Smooth muscle cell (in vitro differentiated cells): Measurements from ENCODE around the gene KLHL2. TPM values are rescaled to one million over a fixed set of nuclear protein-coding genes. Genes with fewer than 3 reads are reported as not detected.

Experiments used
- DNase-seq: peaks from one replicate; lab custom pipeline; 2025; ENCODE audit not compliant: unreplicated experiment; lab: John Stamatoyannopoulos, UW
- H2AFZ ChIP-seq: fragments of 200-600 bp; sonication (generic); 2 replicates; pipeline ENCODE4 v1.6.0; 2016; ENCODE audit warnings: antibody characterized with exemption, low read depth, mild to moderate bottlenecking
- H3F3A ChIP-seq: fragments of 200-600 bp; sonication (generic); 2 replicates; pipeline ENCODE4 v1.6.0; 2017; ENCODE audit warnings: antibody characterized with exemption, low read depth
- H3K27ac ChIP-seq: fragments of 200-600 bp; sonication (generic); 2 replicates; pipeline ENCODE4 v1.5.1; 2016; ENCODE audit warnings: low read depth, mild to moderate bottlenecking
- H3K27me3 ChIP-seq: fragments of 200-600 bp; sonication (generic); 2 replicates; pipeline ENCODE4 v1.6.1; 2016; ENCODE audit warnings: low read depth, mild to moderate bottlenecking
- H3K36me3 ChIP-seq: fragments of 200-600 bp; sonication (generic); 2 replicates; pipeline ENCODE4 v1.5.1; 2016; ENCODE audit warnings: low read depth
- H3K4me1 ChIP-seq: fragments of 200-600 bp; sonication (generic); 2 replicates; pipeline ENCODE4 v1.5.1; 2016; ENCODE audit warnings: low read depth
- H3K4me2 ChIP-seq: fragments of 200-600 bp; sonication (generic); 2 replicates; pipeline ENCODE4 v1.6.0; 2016; ENCODE audit warnings: mild to moderate bottlenecking
- H3K4me3 ChIP-seq: fragments of 200-600 bp; sonication (generic); 2 replicates; pipeline ENCODE4 v1.5.1; 2016; ENCODE audit warnings: mild to moderate bottlenecking
- H3K79me2 ChIP-seq: fragments of 200-600 bp; sonication (generic); 2 replicates; pipeline ENCODE4 v1.6.0; 2016; ENCODE audit warnings: low read depth, mild to moderate bottlenecking
- H3K9ac ChIP-seq: fragments of 200-600 bp; sonication (generic); 2 replicates; pipeline ENCODE4 v1.6.0; 2016; ENCODE audit warnings: low read depth
- H3K9me3 ChIP-seq: fragments of 200-600 bp; sonication (generic); replicated peaks from 2 replicates; pipeline ENCODE4 v1.5.1; 2016; ENCODE audit warnings: low read depth
- H4K20me1 ChIP-seq: fragments of 200-600 bp; sonication (generic); 2 replicates; pipeline ENCODE4 v1.6.0; 2016; ENCODE audit warnings: low read depth
- WGBS: methylation state at CpG from one replicate; pipeline ENCODE4 v1.1.7; 2016; ENCODE audit warnings: low lambda C conversion rate; 5-methylcytosine and 5-hydroxymethylcytosine counted together
- polyA plus RNA-seq: library from polyadenylated mRNA; unstranded; fragments of >200 nt; fragmentation: Nextera tagmentation; extraction: Ambion mirVana; gene quantifications from 2 replicates; pipeline ENCODE4 v1.2.1, GENCODE V29; 2016
- small RNA-seq: library from RNA; depleted of rRNA; stranded (forward); fragments of <200 nt; gene quantifications from one replicate; pipeline ENCODE3, GENCODE V24; 2014
- total RNA-seq: library from RNA; depleted of rRNA; stranded (reverse); fragments of >200 nt; gene quantifications from 2 replicates; pipeline ENCODE4 v1.2.3, GENCODE V29; 2014
- TF ChIP-seq, protein P1 (sequence below): fragments of 200-600 bp; sonication (generic); IDR thresholded peaks from 2 replicates; pipeline ENCODE4 v1.5.1; 2017; ENCODE audit warnings: borderline replicate concordance, mild to moderate bottlenecking, antibody characterized with exemption; ENCODE audit not compliant: insufficient read depth, poor library complexity, severe bottlenecking

KLHL2 gene
- total and polyA plus RNA-seq, 2 experiments from 2014 or later: 2.6 to 18.6 TPM

DNA sequence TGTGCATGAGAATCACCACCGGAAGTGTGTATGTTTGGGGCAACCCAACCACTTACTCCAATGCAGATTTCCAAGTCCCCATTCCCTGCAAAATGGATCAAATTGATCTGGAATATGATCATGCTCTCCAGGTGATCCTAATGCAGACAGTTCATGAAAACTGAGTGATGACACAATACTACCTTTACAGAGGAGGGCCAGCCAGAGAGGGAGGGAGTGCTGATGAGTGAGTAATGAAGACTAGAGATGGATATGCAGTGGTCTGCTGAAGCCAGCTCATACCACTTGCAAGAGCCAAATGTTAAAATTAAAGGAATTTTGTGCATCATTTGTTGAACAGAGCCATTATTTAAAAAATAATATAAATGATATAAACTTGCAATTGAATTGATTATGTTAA is 161.2 kb downstream of the KLHL2 start:
- Histone ChIP-seq H3F3A (no peaks in the 10 kb centered on the region), H3K4me1 (no peaks in the 10 kb centered on the region), H3K36me3 (no peaks in the 10 kb centered on the region), H3K79me2 (no peaks in the 10 kb centered on the region), H3K27me3 (no peaks in the 10 kb centered on the region), H4K20me1 (no peaks in the 10 kb centered on the region), H3K9ac (no peak overlapping the region), H3K9me3 (no peaks in the 10 kb centered on the region), H3K4me2 (no peak overlapping the region), H3K4me3 (no peak overlapping the region), H3K27ac (no peak overlapping the region), H2AFZ (no peak overlapping the region)
- no peak for DNase-seq
- WGBS: 91% methylated on average over 1 of the region's 1 CpG
- TF ChIP-seq, protein P1, sequence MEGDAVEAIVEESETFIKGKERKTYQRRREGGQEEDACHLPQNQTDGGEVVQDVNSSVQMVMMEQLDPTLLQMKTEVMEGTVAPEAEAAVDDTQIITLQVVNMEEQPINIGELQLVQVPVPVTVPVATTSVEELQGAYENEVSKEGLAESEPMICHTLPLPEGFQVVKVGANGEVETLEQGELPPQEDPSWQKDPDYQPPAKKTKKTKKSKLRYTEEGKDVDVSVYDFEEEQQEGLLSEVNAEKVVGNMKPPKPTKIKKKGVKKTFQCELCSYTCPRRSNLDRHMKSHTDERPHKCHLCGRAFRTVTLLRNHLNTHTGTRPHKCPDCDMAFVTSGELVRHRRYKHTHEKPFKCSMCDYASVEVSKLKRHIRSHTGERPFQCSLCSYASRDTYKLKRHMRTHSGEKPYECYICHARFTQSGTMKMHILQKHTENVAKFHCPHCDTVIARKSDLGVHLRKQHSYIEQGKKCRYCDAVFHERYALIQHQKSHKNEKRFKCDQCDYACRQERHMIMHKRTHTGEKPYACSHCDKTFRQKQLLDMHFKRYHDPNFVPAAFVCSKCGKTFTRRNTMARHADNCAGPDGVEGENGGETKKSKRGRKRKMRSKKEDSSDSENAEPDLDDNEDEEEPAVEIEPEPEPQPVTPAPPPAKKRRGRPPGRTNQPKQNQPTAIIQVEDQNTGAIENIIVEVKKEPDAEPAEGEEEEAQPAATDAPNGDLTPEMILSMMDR: no peak

DNA sequence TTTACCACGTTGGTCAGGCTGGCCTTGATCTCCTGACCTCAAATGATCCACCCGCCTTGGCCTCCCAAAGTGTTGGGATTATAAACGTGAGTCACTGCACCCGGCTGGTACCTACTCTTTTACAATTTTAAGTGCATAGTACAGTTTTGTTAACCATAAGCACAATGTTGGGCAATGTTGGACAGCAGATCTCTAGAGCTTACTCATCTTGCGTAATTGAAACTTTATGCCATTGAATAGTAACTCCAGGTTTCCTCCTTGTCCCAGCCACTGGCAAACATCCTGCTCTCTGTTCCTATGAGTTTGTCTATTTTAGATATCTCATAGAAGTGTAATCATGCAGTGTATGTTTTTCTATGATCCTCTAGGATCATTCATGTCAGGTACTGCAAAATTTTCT is 162.2 kb downstream of the KLHL2 start:
- no peak for DNase-seq

DNA sequence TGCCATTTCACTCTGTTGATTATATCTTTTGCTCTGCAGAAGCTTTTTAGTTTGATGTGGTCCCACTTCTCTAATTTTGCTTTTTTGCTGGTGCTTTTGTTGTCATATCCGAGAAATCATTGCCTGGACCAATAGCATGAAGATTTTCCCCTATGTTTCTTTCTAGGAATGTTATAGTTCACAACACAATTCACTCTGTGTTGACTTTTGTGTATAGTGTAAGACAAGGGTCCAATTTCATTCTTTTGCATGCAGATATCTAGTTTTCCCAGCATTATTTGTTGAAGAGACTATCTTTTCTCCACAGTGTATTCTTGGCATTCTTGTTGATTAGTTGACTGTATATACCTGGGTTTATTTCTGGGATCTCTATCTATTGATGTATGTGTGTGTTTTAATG is 163.2 kb downstream of the KLHL2 start:
- H3K27me3 ChIP-seq: no peaks in the 10 kb centered on the region
- no peak overlapping the region for H3K4me3 ChIP-seq
- no peak overlapping the region for H3K4me2 ChIP-seq
- H3K27ac ChIP-seq: no peak overlapping the region
- H3K36me3 ChIP-seq: no peaks in the 10 kb centered on the region
- 86% methylated on average over 1 of the region's 1 CpG for WGBS
- no peak overlapping the region for H2AFZ ChIP-seq
- DNase-seq: no peak
- no peaks in the 10 kb centered on the region for H3K4me1 ChIP-seq
- H4K20me1 ChIP-seq: no peaks in the 10 kb centered on the region
- TF ChIP-seq, protein P1: no peak
- no peaks in the 10 kb centered on the region for H3K9me3 ChIP-seq
- H3F3A ChIP-seq: no peaks in the 10 kb centered on the region
- no peaks in the 10 kb centered on the region for H3K79me2 ChIP-seq
- H3K9ac ChIP-seq: no peak overlapping the region

More for the DNA sequence above, 162.2 kb downstream of the KLHL2 start:
- no peaks in the 10 kb centered on the region for H3K79me2 ChIP-seq
- no peak overlapping the region for H3K9ac ChIP-seq
- H2AFZ ChIP-seq: no peak overlapping the region
- H3K4me1 ChIP-seq: no peaks in the 10 kb centered on the region
- H3K4me2 ChIP-seq: no peak overlapping the region
- WGBS: 60% methylated on average over 5 of the region's 5 CpGs
- no peak overlapping the region for H3K4me3 ChIP-seq
- H3K27ac ChIP-seq: no peak overlapping the region
- TF ChIP-seq, protein P1: no peak
- no peaks in the 10 kb centered on the region for H3K9me3 ChIP-seq
- H3K27me3 ChIP-seq: no peaks in the 10 kb centered on the region
- H4K20me1 ChIP-seq: no peaks in the 10 kb centered on the region
- no peaks in the 10 kb centered on the region for H3F3A ChIP-seq
- no peaks in the 10 kb centered on the region for H3K36me3 ChIP-seq

Small RNAs within 50 kb of the gene (small RNA-seq; reads per million reads assigned to genes)
- not detected for gene RNU4-87P

Other genes with a start within 250 kb of the KLHL2 start
- not detected in 2 replicates for gene TRIM61, start 229.9 kb upstream of the KLHL2 start, total RNA-seq
- gene TRIM61, start 229.9 kb upstream of the KLHL2 start, polyA plus RNA-seq: not detected in 2 replicates
- gene TRIM60, start 175.6 kb upstream of the KLHL2 start, total RNA-seq: not detected in 2 replicates
- gene TRIM60, start 175.6 kb upstream of the KLHL2 start, polyA plus RNA-seq: not detected in 2 replicates
- gene TRIM75, start 153.7 kb upstream of the KLHL2 start, total RNA-seq: not detected in 2 replicates
- not detected in 2 replicates for gene TRIM75, start 153.7 kb upstream of the KLHL2 start, polyA plus RNA-seq
- gene TMEM192, start 94.7 kb upstream of the KLHL2 start, total RNA-seq: 11.0 and 21.6 TPM in 2 replicates
- 6.2 and 7.8 TPM in 2 replicates for gene TMEM192, start 94.7 kb upstream of the KLHL2 start, polyA plus RNA-seq
- 218 and 299 TPM in 2 replicates for gene MSMO1, start 120.1 kb downstream of the KLHL2 start, total RNA-seq
- gene MSMO1, start 120.1 kb downstream of the KLHL2 start, polyA plus RNA-seq: 133 and 214 TPM in 2 replicates
- gene CPE, start 171.4 kb downstream of the KLHL2 start, total RNA-seq: 47.6 and 50.9 TPM in 2 replicates
- 24.8 and 45.9 TPM in 2 replicates for gene CPE, start 171.4 kb downstream of the KLHL2 start, polyA plus RNA-seq